GM12865 (cell line): Measurements from ENCODE around the gene C1orf159.

Source experiments
- DNase-seq: peaks from one replicate; pipeline ENCODE4 v3.0.0; 2010; ENCODE audit warnings: low read depth
- H3K4me3 ChIP-seq: 2 replicates; pipeline ENCODE4 v1.5.1; 2011; ENCODE audit warnings: mild to moderate bottlenecking, low read depth, low read length, control low read depth
- TF ChIP-seq, protein P1 (sequence below): IDR thresholded peaks from 2 replicates; pipeline ENCODE4 v1.5.1; 2011; ENCODE audit warnings: low read length, control low read depth, low read depth, inconsistent platforms; ENCODE audit not compliant: insufficient read depth; ENCODE audit errors: missing control alignments

C1orf159 gene

DNA sequence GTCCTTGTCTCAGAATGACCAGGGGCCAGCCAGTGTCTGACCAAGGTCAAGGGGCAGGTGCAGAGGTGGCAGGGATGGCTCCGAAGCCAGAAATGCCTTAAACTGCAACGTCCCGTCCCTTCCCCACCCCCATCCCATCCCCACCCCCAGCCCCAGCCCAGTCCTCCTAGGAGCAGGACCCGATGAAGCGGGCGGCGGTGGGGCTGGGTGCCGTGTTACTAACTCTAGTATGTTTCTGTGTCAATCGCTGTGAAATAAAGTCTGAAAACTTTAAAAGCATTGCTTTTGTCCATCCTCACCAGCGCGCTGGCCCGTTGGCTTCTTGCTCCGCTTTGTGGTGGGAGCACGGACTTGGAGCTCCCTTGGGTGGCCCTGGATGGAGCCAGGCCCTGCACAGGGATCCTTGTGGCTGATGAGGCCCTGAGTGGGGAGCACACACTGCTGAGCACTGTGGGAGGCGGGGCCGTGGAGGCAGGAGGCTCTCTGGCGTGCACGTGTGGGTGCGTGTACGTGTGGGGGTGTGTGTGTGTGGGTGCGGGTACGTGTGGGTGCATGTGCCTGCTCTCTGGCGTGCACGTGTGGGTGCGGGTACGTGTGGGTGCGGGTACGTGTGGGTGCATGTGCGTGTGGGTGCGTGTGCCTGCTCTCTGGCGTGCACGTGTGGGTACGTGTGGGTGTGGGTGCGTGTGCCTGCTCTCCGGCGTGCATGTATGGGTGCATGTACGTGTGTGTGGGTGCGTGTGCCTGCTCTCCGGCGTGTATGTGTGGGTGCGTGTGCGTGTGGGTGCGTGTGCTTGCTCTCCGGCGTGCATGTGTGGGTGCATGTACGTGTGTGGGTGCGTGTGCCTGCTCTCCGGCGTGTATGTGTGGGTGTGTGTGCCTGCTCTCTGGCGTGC is 59.8 kb downstream of the C1orf159 start:
- TF ChIP-seq, protein P1, sequence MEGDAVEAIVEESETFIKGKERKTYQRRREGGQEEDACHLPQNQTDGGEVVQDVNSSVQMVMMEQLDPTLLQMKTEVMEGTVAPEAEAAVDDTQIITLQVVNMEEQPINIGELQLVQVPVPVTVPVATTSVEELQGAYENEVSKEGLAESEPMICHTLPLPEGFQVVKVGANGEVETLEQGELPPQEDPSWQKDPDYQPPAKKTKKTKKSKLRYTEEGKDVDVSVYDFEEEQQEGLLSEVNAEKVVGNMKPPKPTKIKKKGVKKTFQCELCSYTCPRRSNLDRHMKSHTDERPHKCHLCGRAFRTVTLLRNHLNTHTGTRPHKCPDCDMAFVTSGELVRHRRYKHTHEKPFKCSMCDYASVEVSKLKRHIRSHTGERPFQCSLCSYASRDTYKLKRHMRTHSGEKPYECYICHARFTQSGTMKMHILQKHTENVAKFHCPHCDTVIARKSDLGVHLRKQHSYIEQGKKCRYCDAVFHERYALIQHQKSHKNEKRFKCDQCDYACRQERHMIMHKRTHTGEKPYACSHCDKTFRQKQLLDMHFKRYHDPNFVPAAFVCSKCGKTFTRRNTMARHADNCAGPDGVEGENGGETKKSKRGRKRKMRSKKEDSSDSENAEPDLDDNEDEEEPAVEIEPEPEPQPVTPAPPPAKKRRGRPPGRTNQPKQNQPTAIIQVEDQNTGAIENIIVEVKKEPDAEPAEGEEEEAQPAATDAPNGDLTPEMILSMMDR, result no peak
- DNase-seq, result no peak
- no peak overlapping the region for H3K4me3 ChIP-seq

DNA sequence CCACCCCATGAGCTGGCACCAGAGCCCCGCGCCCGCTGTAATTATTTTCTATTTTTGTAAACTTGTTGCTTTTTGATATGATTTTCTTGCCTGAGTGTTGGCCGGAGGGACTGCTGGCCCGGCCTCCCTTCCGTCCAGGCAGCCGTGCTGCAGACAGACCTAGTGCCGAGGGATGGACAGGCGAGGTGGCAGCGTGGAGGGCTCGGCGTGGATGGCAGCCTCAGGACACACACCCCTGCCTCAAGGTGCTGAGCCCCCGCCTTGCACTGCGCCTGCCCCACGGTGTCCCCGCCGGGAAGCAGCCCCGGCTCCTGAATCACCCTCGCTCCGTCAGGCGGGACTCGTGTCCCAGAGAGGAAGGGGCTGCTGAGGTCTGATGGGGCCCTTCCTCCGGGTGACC is 60.9 kb downstream of the C1orf159 start:
- TF ChIP-seq, protein P1, result no peak
- no peak overlapping the region for H3K4me3 ChIP-seq
- DNase-seq, result no peak

DNA sequence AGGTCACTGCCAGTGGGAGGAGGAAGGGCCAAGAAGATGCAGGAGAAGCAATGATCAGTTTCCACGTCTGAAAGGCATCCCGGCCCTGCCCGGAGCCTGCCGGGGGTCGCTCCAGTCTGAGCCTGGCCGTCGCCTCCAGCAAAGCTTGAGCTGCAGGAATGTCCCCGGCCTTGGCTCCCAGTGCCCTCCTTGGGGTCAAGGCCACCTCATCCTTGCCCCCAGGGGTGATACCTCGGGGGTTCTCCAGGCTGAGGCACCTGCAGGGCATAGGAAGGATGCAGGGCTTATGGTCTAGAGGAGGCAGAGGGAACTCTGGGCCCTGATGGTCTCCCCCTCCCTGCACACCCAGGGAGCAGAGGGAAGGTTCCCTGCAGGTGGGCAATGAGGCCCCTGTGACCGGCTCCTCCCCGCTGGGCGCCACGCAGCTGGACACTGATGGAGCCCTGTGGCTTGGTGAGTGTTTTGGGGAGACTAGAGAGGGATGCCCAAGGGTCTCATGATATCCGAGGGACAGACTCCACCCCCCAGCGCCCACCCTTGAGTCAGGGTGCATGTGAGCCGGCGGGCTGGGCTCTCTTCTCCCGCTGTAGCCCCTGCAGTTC is 61.7 kb downstream of the C1orf159 start:
- H3K4me3 ChIP-seq, result no peak overlapping the region
- DNase-seq, result no peak
- TF ChIP-seq, protein P1, result no peak

DNA sequence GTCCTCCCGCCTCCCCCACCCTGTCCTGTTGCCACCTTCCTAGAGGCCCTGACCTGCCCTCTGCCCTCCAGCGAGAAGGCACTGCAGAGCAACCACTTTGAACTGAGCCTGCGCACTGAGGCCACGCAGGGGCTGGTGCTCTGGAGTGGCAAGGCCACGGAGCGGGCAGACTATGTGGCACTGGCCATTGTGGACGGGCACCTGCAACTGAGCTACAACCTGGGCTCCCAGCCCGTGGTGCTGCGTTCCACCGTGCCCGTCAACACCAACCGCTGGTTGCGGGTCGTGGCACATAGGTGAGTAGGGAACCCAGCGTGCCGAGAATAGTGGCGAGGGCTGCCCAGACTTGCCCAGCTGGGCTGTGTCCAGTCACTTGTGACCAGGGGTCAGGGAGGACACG is 62.2 kb downstream of the C1orf159 start:
- no peak overlapping the region for H3K4me3 ChIP-seq
- no peak for DNase-seq
- TF ChIP-seq, protein P1, result no peak

DNA sequence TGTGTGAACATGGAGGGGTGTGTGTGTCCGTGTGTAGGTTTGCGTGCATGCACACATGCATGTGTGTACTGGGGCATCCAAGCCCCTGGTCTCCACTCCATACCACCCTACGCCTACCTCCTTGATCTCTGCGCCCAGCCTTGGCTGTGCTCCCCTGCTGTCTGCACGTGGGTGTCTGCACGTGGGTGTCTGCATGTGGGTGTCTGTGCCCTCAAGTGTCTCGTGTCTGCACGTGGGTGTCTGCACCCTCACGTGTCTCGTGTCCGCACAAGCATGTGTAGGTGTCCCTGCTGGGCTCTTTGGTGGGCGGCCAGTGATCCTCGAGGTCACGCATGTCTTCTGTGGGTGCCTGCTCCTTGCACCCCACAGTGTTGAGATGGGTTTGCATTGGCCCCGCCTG is 62.9 kb downstream of the C1orf159 start:
- no peak for DNase-seq
- TF ChIP-seq, protein P1, result no peak
- H3K4me3 ChIP-seq, result no peak overlapping the region

DNA sequence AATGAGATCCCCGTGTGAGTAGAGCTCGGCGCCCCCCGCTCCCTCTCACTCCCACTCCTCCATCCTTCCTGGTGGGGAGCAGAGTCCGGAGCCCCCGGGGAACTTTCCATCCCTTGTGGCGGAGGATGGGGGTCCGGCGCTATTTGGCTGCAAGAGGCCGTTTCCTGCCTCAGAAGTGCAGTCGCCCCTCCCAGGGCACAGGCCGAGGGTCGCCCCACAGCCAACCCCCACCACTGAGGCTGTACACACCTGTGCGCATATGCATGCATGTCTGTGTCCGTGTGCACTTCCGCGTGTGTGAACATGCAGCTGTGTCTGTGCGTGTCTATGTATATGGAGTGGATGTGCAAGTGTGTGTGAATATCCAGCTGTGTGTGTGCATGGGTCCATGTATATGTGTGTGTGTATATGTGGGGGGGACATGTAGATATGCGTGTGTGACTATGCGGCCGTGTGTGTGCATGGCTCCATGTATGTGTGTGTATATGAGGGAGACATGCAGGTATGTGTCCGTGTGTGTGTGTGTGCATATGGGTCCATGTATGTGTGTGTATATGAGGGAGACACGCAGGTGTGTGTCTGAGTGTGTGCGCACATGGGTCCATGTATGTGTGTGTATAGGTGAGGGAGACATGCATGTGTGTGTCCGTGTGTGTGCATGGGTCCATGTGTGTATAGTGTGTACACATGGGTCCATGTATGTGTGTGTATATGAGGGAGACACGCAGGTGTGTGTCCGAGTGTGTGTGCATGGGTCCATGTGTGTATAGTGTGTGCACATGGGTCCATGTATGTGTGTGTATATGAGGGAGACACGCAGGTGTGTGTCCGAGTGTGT is 63.7 kb downstream of the C1orf159 start:
- H3K4me3 ChIP-seq, result no peak overlapping the region
- TF ChIP-seq, protein P1, result no peak
- DNase-seq, result no peak
